Breast epithelium (tissue), 3 donors: ENCODE measurements around the gene CCDC6.

ENCODE experiments used
- POLR2A ChIP-seq: fragments of 450-650 bp; IDR thresholded peaks from one replicate; pipeline ENCODE4 v1.6.1; 2016; ENCODE audit warnings: antibody characterized with exemption, mild to moderate bottlenecking, moderate library complexity
- TF ChIP-seq, protein P1 (sequence below), 3 donors: fragments of 450-650 bp; IDR thresholded peaks; one replicate each; pipeline ENCODE4 v1.5.1; 2016 to 2017; ENCODE audit warnings: antibody characterized with exemption in 3 of 3, mild to moderate bottlenecking in 3 of 3, moderate library complexity in 3 of 3

DNA sequence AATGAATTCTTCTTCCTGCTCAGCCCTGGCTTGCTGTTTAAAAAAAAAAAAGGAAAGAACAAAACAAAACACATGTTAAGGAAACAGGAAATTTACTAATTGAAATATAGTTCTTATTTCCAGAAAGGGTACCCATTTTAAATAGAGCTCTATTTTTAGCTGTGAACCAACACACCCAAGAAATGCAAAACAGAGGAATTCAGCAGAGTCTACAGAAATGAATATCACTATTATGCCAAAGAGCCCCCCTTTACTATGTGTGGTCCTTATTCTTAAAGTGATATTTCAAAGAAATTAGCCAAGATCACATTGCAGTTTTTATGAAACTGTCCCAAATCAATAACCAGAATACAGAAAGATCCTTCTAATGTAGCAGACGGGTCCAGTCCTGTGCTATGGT lies 53.7 kb downstream of the CCDC6 start:
- TF ChIP-seq, protein P1, sequence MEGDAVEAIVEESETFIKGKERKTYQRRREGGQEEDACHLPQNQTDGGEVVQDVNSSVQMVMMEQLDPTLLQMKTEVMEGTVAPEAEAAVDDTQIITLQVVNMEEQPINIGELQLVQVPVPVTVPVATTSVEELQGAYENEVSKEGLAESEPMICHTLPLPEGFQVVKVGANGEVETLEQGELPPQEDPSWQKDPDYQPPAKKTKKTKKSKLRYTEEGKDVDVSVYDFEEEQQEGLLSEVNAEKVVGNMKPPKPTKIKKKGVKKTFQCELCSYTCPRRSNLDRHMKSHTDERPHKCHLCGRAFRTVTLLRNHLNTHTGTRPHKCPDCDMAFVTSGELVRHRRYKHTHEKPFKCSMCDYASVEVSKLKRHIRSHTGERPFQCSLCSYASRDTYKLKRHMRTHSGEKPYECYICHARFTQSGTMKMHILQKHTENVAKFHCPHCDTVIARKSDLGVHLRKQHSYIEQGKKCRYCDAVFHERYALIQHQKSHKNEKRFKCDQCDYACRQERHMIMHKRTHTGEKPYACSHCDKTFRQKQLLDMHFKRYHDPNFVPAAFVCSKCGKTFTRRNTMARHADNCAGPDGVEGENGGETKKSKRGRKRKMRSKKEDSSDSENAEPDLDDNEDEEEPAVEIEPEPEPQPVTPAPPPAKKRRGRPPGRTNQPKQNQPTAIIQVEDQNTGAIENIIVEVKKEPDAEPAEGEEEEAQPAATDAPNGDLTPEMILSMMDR (IDR thresholded peaks at IDR 0.05): no peak
- TF ChIP-seq POLR2A: no peak
